NCI-H524 (cell line): ENCODE results near the gene PLLP.

Experiments
- DNase-seq, 2 experiments: peaks; one replicate each; lab custom pipeline; 2025; lab: John Stamatoyannopoulos, UW

The PLLP gene

DNA sequence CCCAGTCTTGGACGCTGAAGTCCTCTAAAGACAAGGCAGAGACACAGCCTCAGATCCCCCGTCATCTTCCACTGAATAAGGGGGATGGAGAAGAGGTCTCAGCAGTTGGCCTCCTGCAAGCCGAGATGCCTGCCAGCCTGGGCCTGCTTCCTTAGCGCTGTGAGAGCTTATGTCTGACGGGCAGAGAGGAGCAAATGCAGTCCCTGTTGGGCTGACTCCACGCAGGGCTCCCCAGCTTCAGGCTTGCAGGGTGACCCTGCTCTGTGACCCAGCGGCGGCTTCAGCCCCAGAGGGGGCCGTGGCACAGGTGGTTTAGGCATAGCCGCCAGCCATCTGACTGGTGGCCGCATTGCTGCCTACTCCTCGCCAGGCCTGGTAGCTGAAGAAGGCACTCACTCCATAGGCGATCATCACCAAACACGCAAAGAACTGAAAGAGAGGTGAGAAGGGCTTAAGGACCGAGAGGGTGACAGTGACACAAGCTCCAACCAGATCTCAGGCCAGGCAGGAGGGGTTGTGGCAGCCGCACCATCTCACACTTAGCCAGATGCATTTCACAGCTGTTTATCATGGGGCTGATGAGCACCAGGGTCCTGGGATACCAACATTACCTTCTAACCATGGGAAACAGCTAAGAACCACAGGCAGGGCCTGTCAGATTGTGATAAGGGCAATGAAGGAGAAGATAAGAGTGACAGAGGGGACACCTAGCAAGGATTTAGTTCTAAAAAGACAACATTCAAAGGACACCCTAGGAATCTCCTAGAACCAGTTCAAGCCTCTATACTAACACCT, 27.7 kb downstream of the PLLP start:
- no peak for DNase-seq

- no peak for DNase-seq
Observed at GRCh38 chr16:57255686-57256415, 28.6 kb downstream of the PLLP start.

- no peak for DNase-seq
Observed at GRCh38 chr16:57253466-57253865, 31.0 kb downstream of the PLLP start.

DNA sequence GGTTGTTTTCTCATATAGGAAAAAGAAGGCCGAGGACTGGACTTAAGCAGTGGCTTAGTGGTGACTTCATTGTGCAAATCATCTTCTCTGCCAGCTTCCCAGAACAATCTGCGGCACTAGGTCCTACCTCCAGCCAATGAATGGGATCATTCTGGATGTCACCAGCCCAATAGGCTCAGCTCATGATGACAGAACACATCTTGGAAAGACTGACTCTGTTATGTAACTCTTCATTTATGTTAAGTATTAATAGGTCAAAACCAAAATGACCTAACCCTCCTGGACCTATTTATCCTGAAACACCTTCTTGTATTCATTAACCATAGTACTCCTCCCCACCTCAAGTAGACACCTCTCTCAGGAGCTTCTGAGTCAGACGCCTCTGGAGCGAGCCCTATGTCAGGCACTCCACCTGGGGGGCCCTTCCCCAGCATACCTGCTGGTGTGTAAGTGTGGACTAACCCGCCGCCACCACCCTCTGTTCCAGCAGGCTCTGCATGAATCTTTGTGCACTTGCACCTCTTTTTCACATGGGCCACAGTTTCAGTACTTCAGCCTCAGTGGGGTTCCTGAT, 32.2 kb downstream of the PLLP start:
- no peak for DNase-seq

DNA sequence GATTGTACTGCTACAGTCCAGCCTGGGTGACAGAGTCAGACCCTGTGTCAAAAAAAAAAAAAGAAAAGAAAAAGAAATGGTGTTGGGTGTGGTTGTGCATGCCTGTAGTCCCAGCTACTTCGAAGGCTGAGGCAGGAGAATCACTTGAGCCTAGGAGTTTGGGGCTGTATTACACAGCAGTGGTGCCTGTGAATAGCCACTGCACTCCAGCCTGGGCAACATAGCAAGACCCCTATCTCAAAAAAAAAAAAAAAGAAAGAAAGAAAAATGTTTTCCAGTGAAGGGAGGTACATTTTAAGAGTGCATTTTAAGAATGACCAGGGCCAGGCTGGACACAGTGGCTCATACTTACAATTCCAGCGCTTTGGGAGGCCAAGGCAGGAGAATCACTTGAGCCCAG, 33.1 kb downstream of the PLLP start:
- no peak for DNase-seq

GRCh38 chr16:57245472-57246113, 38.9 kb downstream of the PLLP start:
- peak; percentile 40 to 47 for DNase-seq

DNA sequence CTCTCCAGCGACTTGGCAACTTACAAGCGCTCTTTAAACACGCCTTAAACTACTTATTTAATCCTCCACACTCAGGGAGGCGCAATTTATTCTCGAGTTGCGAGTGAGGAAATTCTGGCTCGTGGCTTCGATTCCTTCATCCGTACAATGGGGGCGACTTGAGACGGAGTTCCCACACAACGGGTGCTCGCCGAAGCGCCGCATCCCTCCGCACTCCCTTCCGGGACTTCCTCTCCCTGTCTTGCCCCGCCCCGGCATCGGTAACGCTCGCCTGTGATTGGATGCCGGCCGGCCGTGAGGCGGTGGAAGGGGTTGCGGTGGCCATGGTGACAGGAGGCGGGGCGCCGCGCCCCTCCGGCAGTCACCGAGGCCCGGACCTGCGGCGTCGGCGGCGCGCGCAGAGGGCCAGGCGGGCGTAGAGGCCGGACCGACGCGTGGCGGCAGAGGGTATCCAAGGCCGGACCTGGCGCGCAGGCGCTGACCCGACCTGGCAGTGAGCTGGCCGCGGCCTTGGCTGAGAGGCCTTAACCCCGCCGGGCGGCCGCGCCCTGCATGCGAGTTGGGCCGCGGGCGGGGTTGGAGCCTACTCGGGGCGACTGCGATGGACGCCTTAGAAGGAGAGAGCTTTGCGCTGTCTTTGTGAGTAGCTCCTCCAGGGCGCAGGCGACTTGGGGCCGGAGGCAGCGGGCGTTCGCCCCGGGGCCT, 39.6 kb downstream of the PLLP start, which contains the start of gene ARL2BP:
ARL2BP (plus strand) TSS at position 493 of the 705 bp plus-strand sequence; CDS start at position 602, 109 bp downstream.
- DNase-seq: peak; percentile 97 to 98

DNA sequence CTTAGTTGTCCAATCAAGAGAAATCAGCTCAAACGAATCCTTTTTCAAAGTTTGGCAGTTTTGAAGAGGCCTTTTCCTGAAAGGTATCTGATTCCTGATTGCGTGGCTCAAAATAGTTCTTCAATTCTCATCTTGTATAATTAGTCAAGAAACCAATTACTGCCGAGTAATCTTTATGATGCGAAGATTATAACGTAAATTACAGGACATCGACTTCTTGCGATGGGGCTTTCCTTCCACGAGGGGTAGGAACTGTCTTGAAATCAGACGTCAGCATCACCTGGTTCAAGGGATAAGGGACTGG, 40.1 kb downstream of the PLLP start:
- DNase-seq: no peak

GRCh38 chr16:57242650-57243049, 41.8 kb downstream of the PLLP start:
- no peak for DNase-seq

DNA sequence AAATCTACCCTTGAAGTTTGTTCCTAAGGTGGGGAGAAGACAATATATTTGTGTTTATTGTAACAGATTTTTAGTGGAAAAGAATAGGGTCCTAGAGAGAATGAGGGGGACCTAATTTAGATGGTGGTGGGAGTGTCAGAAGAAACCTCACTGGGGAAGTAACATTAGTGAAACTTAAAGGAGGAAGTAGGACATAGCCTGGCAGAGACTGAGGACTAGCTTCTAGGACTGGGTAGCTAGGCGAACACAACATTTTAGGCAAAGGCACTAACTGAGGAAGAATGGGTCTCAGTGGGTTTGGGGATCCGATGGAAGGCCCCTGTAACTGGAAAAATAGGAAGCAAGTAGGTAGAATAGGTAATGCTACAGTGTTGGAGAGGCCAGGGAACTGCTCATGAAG, 43.6 kb downstream of the PLLP start:
- no peak for DNase-seq

DNA sequence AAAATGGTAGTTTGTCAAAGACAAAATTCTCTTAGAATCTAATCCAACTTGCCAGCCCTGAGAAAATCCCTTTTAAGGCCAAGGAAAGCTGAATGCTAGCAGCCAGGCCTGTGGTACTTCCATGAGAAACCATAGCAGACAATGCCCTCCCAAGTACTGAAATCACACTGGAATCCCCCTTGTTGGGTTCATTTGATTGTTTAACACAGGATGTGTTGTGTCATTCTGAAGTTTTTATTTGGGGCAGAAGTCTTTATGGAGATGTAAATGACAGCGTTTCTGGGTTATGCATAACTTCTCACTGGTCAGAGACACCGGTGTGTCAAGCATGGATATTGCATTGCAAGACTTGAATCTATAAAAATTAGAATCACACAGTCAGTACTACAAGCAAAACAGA, 45.4 kb downstream of the PLLP start:
- DNase-seq: no peak

DNA sequence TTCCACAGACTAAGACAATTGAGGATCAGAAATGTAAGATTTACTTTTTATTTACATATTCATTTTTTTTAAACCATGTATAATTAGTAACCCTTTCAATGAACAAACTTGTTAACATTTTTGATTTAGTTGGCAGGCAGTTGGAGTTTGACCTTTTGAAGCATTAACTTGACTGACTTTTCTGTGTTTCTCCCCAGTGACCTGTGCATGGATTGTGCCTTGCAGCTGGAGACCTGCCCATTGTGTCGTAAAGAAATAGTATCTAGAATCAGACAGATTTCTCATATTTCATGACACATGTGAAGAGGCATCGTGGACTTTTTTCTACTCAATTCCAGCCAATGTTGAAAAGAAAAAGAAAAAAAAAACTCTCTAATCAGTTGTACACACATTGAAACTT, 45.8 kb downstream of the PLLP start:
- DNase-seq: no peak

DNA sequence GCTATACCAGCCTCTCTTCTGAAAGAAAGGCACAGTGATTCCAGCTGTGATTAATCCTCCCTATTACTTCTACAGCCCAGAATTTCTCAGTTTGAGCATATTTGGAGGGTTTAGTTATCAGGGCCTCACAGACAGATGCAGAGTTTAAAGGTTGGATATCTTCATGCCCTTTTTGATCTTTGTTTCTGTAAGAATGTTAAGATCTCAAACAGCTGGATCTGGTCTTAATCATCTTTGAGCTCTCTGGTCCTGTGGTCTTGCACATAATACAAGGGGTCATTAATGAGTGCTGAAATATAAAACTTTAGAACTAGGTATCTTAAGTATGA, 48.5 kb downstream of the PLLP start:
- DNase-seq: no peak

- no peak for DNase-seq
Observed at GRCh38 chr16:57235128-57236021, 49.1 kb downstream of the PLLP start.

- DNase-seq: no peak
Observed at GRCh38 chr16:57234707-57235092, 49.8 kb downstream of the PLLP start.

GRCh38 chr16:57233944-57234706, 50.3 kb downstream of the PLLP start:
- no peak for DNase-seq

DNA sequence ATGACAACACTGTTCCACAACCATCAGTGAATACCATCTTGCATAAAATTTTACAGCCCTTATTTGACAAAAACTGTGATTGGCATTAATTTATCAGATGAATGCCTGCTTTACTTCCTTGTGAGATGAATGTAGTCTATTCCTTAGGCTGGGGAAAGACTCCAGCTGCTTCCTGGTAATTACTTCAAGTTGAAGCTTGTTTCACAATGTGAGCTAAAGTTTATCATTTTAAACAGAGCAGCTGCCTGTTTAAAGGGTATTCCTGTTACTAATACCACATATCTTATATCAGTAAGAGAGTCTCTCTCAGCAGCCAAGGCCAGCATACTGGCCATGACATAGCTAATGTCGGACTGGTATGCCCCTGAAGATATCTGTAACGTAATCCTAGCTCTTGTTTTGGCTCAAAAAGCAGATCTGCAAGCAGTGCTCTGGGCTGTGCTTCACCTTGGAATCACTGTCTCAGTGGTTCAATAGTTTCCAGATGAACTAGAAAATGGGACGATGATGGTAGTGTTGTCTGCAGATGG, 52.6 kb downstream of the PLLP start:
- DNase-seq: no peak

DNA sequence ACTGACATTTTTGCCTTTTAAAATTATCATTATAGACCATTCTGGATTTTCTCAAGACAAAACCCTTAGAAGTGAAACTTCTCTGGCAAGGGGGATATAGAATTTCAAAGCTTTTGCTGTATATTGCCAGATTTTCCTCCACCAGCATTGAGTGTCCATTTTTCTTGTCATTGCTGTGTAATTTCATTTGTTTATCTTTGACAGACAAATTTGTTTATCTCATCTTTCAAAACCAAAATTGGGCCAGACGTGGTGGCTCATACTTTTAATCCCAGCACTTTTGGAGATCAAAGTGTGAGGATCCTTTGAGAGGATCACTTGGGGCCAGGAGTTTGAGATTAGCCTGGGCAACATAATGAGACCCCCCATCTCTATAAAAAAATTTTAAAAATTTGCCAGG, 55.4 kb downstream of the PLLP start:
- DNase-seq: no peak

GRCh38 chr16:57226701-57227621, 57.5 kb downstream of the PLLP start:
- DNase-seq: peak in 1 of 2 experiments; percentile 21
